Progenitor cell of endocrine pancreas (in vitro differentiated cells): Measurements from ENCODE around the gene IDE. TPM values are rescaled to one million over a fixed set of nuclear protein-coding genes. Genes with fewer than 3 reads are reported as not detected.

ENCODE experiments used
- DNase-seq: peaks from one replicate; pipeline ENCODE4 v3.0.0; 2021; ENCODE audit warnings: low spot score; ENCODE audit not compliant: unreplicated experiment
- H3K27ac Mint-ChIP-seq: 2 replicates; pipeline ENCODE4 v1.8.0; 2021; ENCODE audit warnings: mild to moderate bottlenecking, moderate library complexity, mixed read lengths
- H3K27me3 Mint-ChIP-seq: 2 replicates; pipeline ENCODE4 v1.8.0; 2021; ENCODE audit warnings: mixed read lengths
- H3K36me3 Mint-ChIP-seq: 2 replicates; pipeline ENCODE4 v1.8.0; 2022; ENCODE audit warnings: mixed read lengths; ENCODE audit not compliant: insufficient read depth
- H3K4me1 Mint-ChIP-seq: 2 replicates; pipeline ENCODE4 v1.8.0; 2021; ENCODE audit warnings: low read depth, mixed read lengths
- H3K4me3 Mint-ChIP-seq: 2 replicates; pipeline ENCODE4 v1.8.0; 2021; ENCODE audit warnings: low read depth, mild to moderate bottlenecking, moderate library complexity, mixed read lengths
- H3K9me3 Mint-ChIP-seq: 2 replicates; pipeline ENCODE4 v1.8.0; 2021; ENCODE audit warnings: low read depth, mixed read lengths
- CTCF ChIP-seq: fragments of 200-600 bp; sonication (generic); IDR thresholded peaks from one replicate; pipeline ENCODE4 v1.5.0; 2021; ENCODE audit warnings: antibody characterized with exemption, mild to moderate bottlenecking; ENCODE audit not compliant: unreplicated experiment
- total RNA-seq: library from RNA; stranded (reverse); gene quantifications from 2 replicates; pipeline ENCODE4 v1.2.1, GENCODE V29; 2021

The IDE gene
- total RNA-seq, 1 donor from 2014 or later = 60.1 TPM

GRCh38 chr10:92547676-92548075 is 26.2 kb downstream of the IDE start:
- TF ChIP-seq CTCF = no peak
- peaks cover 2% of the 10 kb centered on the region for H3K4me1 Mint-ChIP-seq
- no peaks in the 10 kb centered on the region for H3K27me3 Mint-ChIP-seq
- no peak for DNase-seq
- H3K9me3 Mint-ChIP-seq = no peaks in the 10 kb centered on the region
- peak overlapping the region; percentile 4 for H3K27ac Mint-ChIP-seq
- H3K4me3 Mint-ChIP-seq = no peak overlapping the region
- peaks cover 8% of the 10 kb centered on the region for H3K36me3 Mint-ChIP-seq

GRCh38 chr10:92545556-92545955 is 28.3 kb downstream of the IDE start:
- Mint-ChIP-seq H3K27ac (no peak overlapping the region), H3K36me3 (peaks cover 2% of the 10 kb centered on the region), H3K4me1 (peaks cover 5% of the 10 kb centered on the region), H3K4me3 (no peak overlapping the region), H3K9me3 (no peaks in the 10 kb centered on the region), H3K27me3 (no peaks in the 10 kb centered on the region)
- no peak for DNase-seq
- no peak for TF ChIP-seq CTCF

- peaks cover 2% of the 10 kb centered on the region for H3K36me3 Mint-ChIP-seq
- DNase-seq = no peak
- H3K27ac Mint-ChIP-seq = no peak overlapping the region
- H3K4me3 Mint-ChIP-seq = no peak overlapping the region
- H3K4me1 Mint-ChIP-seq = peaks cover 5% of the 10 kb centered on the region
- no peaks in the 10 kb centered on the region for H3K27me3 Mint-ChIP-seq
- TF ChIP-seq CTCF = no peak
- H3K9me3 Mint-ChIP-seq = no peaks in the 10 kb centered on the region
Observed at GRCh38 chr10:92544296-92544695, 29.6 kb downstream of the IDE start.

GRCh38 chr10:92542458-92542857 is 31.4 kb downstream of the IDE start:
- Mint-ChIP-seq H3K9me3 (no peaks in the 10 kb centered on the region), H3K4me3 (no peak overlapping the region), H3K27me3 (no peaks in the 10 kb centered on the region), H3K27ac (no peak overlapping the region), H3K4me1 (peaks cover 5% of the 10 kb centered on the region), H3K36me3 (peaks cover 2% of the 10 kb centered on the region)
- DNase-seq = no peak
- TF ChIP-seq CTCF = no peak

GRCh38 chr10:92541583-92541982 is 32.3 kb downstream of the IDE start:
- peaks cover 5% of the 10 kb centered on the region for H3K4me1 Mint-ChIP-seq
- H3K36me3 Mint-ChIP-seq = peaks cover 2% of the 10 kb centered on the region
- no peak overlapping the region for H3K27ac Mint-ChIP-seq
- no peak for DNase-seq
- H3K4me3 Mint-ChIP-seq = no peak overlapping the region
- no peak for TF ChIP-seq CTCF
- H3K27me3 Mint-ChIP-seq = no peaks in the 10 kb centered on the region
- H3K9me3 Mint-ChIP-seq = no peaks in the 10 kb centered on the region
